Gastroesophageal sphincter (tissue), 3 donors: ENCODE data around the gene GRM4.

Experiments used
- EP300 ChIP-seq: sonication (generic); formaldehyde crosslinking; IDR thresholded peaks from one replicate; pipeline ENCODE4 v1.6.1; 2017; ENCODE audit warnings: antibody characterized with exemption, mild to moderate bottlenecking
- POLR2A ChIP-seq, 2 donors: fragments of 450-650 bp; IDR thresholded peaks; one replicate each; pipeline ENCODE4 v1.6.1; 2017; ENCODE audit warnings: antibody characterized with exemption in 2 of 2, mild to moderate bottlenecking in 2 of 2, moderate library complexity in 1 of 2
- TF ChIP-seq, protein P1 (sequence below), 4 experiments: fragments of 200-600 bp in 2 of 4; fragments of 450-650 bp in 2 of 4; sonication (generic) in 1 of 4; IDR thresholded peaks; one replicate each; pipeline ENCODE4 v1.5.1; 2017 to 2019; ENCODE audit warnings: antibody characterized with exemption in 4 of 4, mild to moderate bottlenecking in 2 of 4, moderate library complexity in 2 of 4

DNA sequence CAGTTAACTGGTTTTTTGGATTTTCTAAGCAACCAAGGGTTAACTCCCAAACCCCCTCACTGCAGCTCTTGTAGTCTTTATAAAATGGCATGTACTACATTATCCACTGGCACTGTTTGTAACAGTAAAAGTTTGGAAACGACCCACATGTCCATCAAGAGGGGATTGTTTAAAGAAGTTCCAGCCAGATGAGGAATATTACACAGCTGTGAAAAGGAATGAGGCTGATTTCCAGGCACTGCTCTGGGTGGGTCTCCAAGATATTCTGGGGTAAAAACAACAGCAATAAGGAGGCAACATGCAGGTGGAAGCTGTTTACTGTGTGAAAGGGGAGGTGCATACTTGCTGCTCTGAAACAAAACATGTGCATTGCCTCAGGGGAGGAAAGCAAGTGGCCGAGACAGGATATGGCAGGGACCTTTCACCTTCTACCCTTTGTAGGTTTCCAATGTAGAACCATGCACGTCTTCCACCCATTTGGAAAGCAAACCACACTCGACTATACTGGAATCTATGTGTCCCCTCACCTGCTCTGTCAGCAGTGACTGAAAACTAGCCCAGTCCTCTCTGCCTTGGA is 51.9 kb downstream of the GRM4 start:
- TF ChIP-seq EP300 (no peak), POLR2A (IDR thresholded peaks at IDR 0.05) (no peak)
- TF ChIP-seq, protein P1, sequence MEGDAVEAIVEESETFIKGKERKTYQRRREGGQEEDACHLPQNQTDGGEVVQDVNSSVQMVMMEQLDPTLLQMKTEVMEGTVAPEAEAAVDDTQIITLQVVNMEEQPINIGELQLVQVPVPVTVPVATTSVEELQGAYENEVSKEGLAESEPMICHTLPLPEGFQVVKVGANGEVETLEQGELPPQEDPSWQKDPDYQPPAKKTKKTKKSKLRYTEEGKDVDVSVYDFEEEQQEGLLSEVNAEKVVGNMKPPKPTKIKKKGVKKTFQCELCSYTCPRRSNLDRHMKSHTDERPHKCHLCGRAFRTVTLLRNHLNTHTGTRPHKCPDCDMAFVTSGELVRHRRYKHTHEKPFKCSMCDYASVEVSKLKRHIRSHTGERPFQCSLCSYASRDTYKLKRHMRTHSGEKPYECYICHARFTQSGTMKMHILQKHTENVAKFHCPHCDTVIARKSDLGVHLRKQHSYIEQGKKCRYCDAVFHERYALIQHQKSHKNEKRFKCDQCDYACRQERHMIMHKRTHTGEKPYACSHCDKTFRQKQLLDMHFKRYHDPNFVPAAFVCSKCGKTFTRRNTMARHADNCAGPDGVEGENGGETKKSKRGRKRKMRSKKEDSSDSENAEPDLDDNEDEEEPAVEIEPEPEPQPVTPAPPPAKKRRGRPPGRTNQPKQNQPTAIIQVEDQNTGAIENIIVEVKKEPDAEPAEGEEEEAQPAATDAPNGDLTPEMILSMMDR (IDR thresholded peaks at IDR 0.05): no peak
